GM10266 (cell line): ENCODE results near the gene PARVG.
"Not testable (repeated sequence)": the region's sequence is repeated elsewhere in the genome, so short reads cannot be mapped to it uniquely, and the experiment has no call there.

ENCODE experiments used
- DNase-seq: peaks from one replicate; pipeline ENCODE4 v3.0.0; 2012; ENCODE audit errors: extremely low spot score
- TF ChIP-seq, protein P1 (sequence below): IDR thresholded peaks from 2 replicates; pipeline ENCODE4 v1.5.1; 2012; ENCODE audit warnings: mild to moderate bottlenecking, low read depth; ENCODE audit not compliant: control insufficient read depth, insufficient read depth; ENCODE audit errors: missing control alignments

PARVG gene

DNA sequence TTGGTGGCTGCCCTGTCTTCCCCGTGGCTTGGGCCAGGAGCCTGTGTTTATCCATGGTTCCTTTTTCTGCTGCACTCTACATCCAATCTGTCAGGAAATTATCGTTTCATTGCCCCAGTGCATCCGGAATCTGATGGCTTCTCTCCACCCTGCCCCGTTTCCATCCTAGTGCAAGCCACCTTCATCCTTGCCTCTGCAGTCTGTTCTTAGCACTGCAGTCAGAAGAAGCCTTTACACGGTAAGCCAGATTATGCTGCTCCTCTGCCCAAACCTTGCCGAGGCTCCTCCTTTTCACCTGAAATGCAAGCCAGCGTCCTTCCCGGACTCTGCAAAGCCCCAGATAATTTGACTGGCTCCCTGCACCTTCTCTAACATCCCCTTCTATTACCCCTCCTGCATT lies 45.1 kb downstream of the PARVG start:
- DNase-seq: no peak
- TF ChIP-seq, protein P1, sequence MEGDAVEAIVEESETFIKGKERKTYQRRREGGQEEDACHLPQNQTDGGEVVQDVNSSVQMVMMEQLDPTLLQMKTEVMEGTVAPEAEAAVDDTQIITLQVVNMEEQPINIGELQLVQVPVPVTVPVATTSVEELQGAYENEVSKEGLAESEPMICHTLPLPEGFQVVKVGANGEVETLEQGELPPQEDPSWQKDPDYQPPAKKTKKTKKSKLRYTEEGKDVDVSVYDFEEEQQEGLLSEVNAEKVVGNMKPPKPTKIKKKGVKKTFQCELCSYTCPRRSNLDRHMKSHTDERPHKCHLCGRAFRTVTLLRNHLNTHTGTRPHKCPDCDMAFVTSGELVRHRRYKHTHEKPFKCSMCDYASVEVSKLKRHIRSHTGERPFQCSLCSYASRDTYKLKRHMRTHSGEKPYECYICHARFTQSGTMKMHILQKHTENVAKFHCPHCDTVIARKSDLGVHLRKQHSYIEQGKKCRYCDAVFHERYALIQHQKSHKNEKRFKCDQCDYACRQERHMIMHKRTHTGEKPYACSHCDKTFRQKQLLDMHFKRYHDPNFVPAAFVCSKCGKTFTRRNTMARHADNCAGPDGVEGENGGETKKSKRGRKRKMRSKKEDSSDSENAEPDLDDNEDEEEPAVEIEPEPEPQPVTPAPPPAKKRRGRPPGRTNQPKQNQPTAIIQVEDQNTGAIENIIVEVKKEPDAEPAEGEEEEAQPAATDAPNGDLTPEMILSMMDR: no peak

- TF ChIP-seq, protein P1: no peak
- no peak for DNase-seq
These were observed 48.6 kb downstream of the PARVG start for GRCh38 chr22:44229331-44229730.

DNA sequence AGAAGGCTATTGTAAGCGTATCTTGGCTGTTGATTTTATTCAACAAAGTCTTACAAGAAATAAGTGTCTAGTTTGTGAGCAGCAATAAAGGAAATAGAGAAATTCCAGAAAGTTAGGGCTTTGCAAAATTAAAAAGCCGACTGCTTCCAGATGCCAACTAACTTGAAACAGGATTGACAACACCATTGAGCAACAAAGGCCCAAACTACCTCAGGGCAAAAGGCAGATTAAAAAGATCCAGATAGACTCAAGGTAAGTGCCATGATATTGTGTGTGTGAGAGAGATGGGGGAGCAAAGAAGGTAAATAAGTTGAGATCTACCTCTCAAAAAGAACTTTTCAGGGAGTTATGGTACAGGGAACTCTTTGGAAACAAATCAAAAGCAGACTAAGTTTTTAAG lies 49.1 kb downstream of the PARVG start:
- TF ChIP-seq, protein P1: no peak
- no peak for DNase-seq

- DNase-seq: no peak
These were observed 50.5 kb downstream of the PARVG start for GRCh38 chr22:44231233-44231632.

DNA sequence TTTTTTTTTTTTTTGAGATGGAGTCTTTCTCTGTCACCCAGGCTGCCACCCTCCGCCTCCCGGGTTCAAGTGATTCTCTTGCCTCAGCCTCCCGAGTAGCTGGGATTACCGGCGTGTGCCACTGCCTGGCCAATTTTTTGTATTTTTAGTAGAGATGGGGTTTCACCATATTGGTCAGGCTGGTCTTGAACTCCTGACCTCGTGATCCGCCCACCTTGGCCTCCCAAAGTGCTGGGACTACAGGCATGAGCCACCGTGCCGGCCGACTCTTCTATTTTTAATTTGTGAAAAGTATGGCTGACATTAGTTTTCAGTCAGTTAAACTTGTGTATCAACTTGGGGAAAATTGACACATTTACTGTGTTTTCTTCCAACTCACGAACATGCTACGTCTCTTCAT lies 53.6 kb downstream of the PARVG start:
- not testable (repeated sequence) for DNase-seq

More at GRCh38 chr22:44231233-44231632, 50.5 kb downstream of the PARVG start:
- TF ChIP-seq, protein P1: no peak

- DNase-seq: no peak
- TF ChIP-seq, protein P1: no peak
These were observed 56.6 kb downstream of the PARVG start for GRCh38 chr22:44237290-44237689.

DNA sequence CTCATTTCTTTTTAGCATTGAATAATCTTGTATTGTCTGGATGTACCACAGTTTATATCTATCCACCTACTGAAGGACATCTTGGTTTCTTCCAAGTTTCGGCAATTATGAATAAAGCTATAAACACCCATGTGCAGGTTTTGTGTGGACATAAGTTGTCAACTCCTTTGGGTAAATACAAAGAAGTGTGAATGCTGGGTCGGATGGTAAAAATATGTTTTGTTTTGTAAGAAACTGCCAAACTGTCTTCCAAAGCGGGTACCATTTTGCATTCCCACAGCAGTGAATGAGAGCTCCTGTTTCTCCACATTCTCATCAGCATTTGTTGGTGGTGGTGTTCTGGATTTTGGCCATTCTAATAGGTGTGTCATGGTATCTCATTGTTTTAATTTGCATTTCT lies 60.4 kb downstream of the PARVG start:
- DNase-seq: not testable (repeated sequence)

GRCh38 chr22:44242946-44243724 lies 62.4 kb downstream of the PARVG start:
- TF ChIP-seq, protein P1: no peak
- DNase-seq: no peak
